Activated T-helper 1 cell treated with anti-CD3 and anti-CD28 coated beads, Interleukin-12 subunit alpha, Interleukin-12 subunit beta, Interleukin-2, Interleukin-4 antibody, amounts not matched to agents 30 ng/mL and 10 ng/mL and 1 ng/mL, durations not matched to agents 14 hours and 24 hours and 36 hours (primary cell): ENCODE data around the gene DNAH6. TPM values are rescaled to one million over a fixed set of nuclear protein-coding genes. Genes with fewer than 3 reads are reported as not detected.

Experiments used
- total RNA-seq: library from RNA; stranded (reverse); gene quantifications from 2 replicates; pipeline ENCODE4 v1.2.3, GENCODE V29; 2022

The DNAH6 gene
- total RNA-seq, 1 donor from 2014 or later: 0.16 TPM

Other genes starting within 250 kb of the DNAH6 start
- 66.6 and 73.0 TPM in 2 replicates for gene SUCLG1, start 57.2 kb upstream of the DNAH6 start, total RNA-seq